K562 (cell line): Measurements from ENCODE around the gene DHRS4L2.
"Not testable (repeated sequence)": the region's sequence is repeated elsewhere in the genome, so short reads cannot be mapped to it uniquely, and the experiment has no call there.

Experiments used
- BRF1 ChIP-seq: IDR thresholded peaks from 3 replicates; pipeline ENCODE4 v1.6.1; 2011; ENCODE audit warnings: borderline replicate concordance, mild to moderate bottlenecking; ENCODE audit not compliant: insufficient read length; ENCODE audit errors: extremely low read depth
- CBX1 ChIP-seq: sonication (generic); IDR thresholded peaks from 2 replicates; pipeline ENCODE4 v1.6.1; 2016; ENCODE audit warnings: antibody characterized with exemption, low read depth, mild to moderate bottlenecking
- CTCF ChIP-seq, 3 experiments: IDR thresholded peaks in 2 of 3; conservative IDR thresholded peaks in 1 of 3; 2 replicates each; pipeline ENCODE4 v1.5.1; 2011 to 2012; ENCODE audit warnings: low read length in 3 of 3, mild to moderate bottlenecking in 3 of 3, control low read depth in 2 of 3, improper control_type of control experiment in 1 of 3, inconsistent platforms in 1 of 3, low read depth in 1 of 3, mixed read lengths in 1 of 3, moderate library complexity in 1 of 3; ENCODE audit not compliant: insufficient read depth in 2 of 3
- E2F4 ChIP-seq: sonication (generic); formaldehyde crosslinking; IDR thresholded peaks from 2 replicates; pipeline ENCODE4 v1.8.0; 2022; ENCODE audit warnings: mild to moderate bottlenecking, low read depth, missing genetic modification reagents
- ESRRA ChIP-seq: fragments of 450-650 bp; IDR thresholded peaks from 2 replicates; pipeline ENCODE4 v1.6.1; 2014; ENCODE audit warnings: low read depth, mild to moderate bottlenecking, moderate library complexity, borderline replicate concordance
- HDAC1 ChIP-seq, 2 experiments: fragments of 450-650 bp; IDR thresholded peaks; 2 replicates each; pipeline ENCODE4 v1.6.1; 2016 to 2017; ENCODE audit warnings: inconsistent platforms in 1 of 2, mild to moderate bottlenecking in 1 of 2, moderate library complexity in 1 of 2
- HEY1 ChIP-seq: fragments of 250-450 bp; sonication (Bioruptor Pico); IDR thresholded peaks from 2 replicates; pipeline ENCODE4 v1.5.0; 2020; ENCODE audit warnings: mild to moderate bottlenecking, moderate library complexity, borderline replicate concordance
- PKNOX1 ChIP-seq: fragments of 450-650 bp; IDR thresholded peaks from 2 replicates; pipeline ENCODE4 v1.6.1; 2016
- POLR2A ChIP-seq: fragments of 450-650 bp; conservative IDR thresholded peaks from 2 replicates; pipeline ENCODE4 v1.6.1; 2016
- POLR2AphosphoS5 ChIP-seq: IDR thresholded peaks from 2 replicates; pipeline ENCODE4 v1.6.1; 2011; ENCODE audit warnings: mild to moderate bottlenecking, low read depth, low read length, moderate library complexity; ENCODE audit not compliant: control insufficient read depth, insufficient read depth
- RAD21 ChIP-seq, 2 experiments: fragments of 250-450 bp in 1 of 2; fragments of 450-650 bp in 1 of 2; sonication (Bioruptor Pico) in 1 of 2; formaldehyde crosslinking in 1 of 2; IDR thresholded peaks in 1 of 2; conservative IDR thresholded peaks in 1 of 2; 2 replicates each; pipeline versions ENCODE4 v1.4.0 to v1.8.0; 2020 to 2022; ENCODE audit warnings: mild to moderate bottlenecking in 2 of 2, moderate library complexity in 1 of 2
- RERE ChIP-seq: sonication (generic); formaldehyde crosslinking; IDR thresholded peaks from 2 replicates; pipeline ENCODE4 v1.8.0; 2023; ENCODE audit warnings: missing genetic modification reagents, mild to moderate bottlenecking, borderline replicate concordance
- USF2 ChIP-seq: sonication (generic); formaldehyde crosslinking; IDR thresholded peaks from 2 replicates; pipeline ENCODE4 v1.5.0; 2020; ENCODE audit warnings: missing genetic modification reagents
- ZZZ3 ChIP-seq: fragments of 450-650 bp; IDR thresholded peaks from 2 replicates; pipeline ENCODE4 v1.6.1; 2016; ENCODE audit warnings: antibody characterized with exemption, mild to moderate bottlenecking, moderate library complexity

GRCh38 chr14:23954965-23955364 is 33.8 kb upstream of the DHRS4L2 start:
- not testable (repeated sequence) for TF ChIP-seq ESRRA; RERE; E2F4; CBX1; POLR2AphosphoS5; BRF1; USF2 (CRISPR knock-in tag); PKNOX1; HEY1 (CRISPR knock-in tag); HDAC1 (IDR thresholded peaks at IDR 0.05); RAD21 (CRISPR knock-in tag; conservative IDR thresholded peaks at IDR 0.05 in 1 of 2, IDR thresholded peaks at IDR 0.05 in 1 of 2); POLR2A; CTCF (IDR thresholded peaks at IDR 0.05 in 2 of 3, conservative IDR thresholded peaks at IDR 0.05 in 1 of 3; ENCODE audit: insufficient read depth in 2 of 3, low read depth in 1 of 3, low read length in 3 of 3); ZZZ3
